ENCODE data around the gene GALNT2. TPM values are rescaled to one million over a fixed set of nuclear protein-coding genes. Genes with fewer than 3 reads are reported as not detected.
A peak's percentile ranks its signal among the peaks of the same experiment; 100 is the strongest.

Gene GALNT2
- total and polyA plus RNA-seq, 9 of the 15 experiments (the other 6 are each of a cell fraction or from before 2014, with no cell fraction given) = 1.6 to 106 (median 51.9) TPM

DNA sequence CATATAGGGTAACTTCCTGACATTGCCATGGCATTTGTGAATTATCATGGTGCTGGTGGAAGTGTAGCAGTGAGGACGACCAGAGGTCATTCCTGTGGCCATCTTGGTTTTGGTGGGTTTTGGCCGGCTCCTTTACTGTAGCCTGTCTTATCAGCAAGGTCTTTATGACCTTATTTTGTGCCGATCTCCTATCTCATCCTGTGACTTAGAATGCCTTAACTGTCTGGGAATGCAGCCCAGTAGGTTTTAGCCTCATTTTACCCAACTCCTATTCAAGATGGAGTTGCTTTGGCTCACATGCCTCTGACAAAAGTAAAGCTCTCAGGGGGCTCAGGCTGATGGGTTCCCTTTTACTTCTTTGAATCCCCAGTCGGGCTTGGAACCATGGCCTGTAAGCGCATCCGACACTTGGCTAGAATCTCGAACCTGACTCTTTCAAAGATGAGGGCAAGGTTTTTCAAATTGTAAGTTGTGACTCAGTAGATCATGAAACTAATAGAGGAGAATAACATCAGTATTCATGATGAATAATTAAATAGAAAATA, 85.0 kb downstream of the GALNT2 start (continued):
- TF ChIP-seq ETS2 (tag; IDR thresholded peaks at IDR 0.05; ENCODE audit: borderline replicate concordance, poor library complexity, severe bottlenecking) (peak; percentile 73), ZNF436 (CRISPR knock-in tag; IDR thresholded peaks at IDR 0.05) (no peak), PHB2 (IDR thresholded peaks at IDR 0.05; ENCODE audit: low read depth) (no peak), POU5F1 (IDR thresholded peaks at IDR 0.05; ENCODE audit: borderline replicate concordance, low read depth, low read length, partially characterized antibody) (no peak), POLR3A (IDR thresholded peaks at IDR 0.05; ENCODE audit: borderline replicate concordance, extremely low read depth, insufficient read depth, insufficient read length) (no peak), CBFB (CRISPR knock-in tag; IDR thresholded peaks at IDR 0.05) (no peak), IRF2 (CRISPR knock-in tag; IDR thresholded peaks at IDR 0.05) (no peak), SMARCC2 (IDR thresholded peaks at IDR 0.05; ENCODE audit: low read depth) (no peak), PRPF4 (IDR thresholded peaks at IDR 0.05; ENCODE audit: insufficient read depth, low read depth, low read length, poor library complexity, severe bottlenecking) (no peak)
- TF ChIP-seq, protein P1, sequence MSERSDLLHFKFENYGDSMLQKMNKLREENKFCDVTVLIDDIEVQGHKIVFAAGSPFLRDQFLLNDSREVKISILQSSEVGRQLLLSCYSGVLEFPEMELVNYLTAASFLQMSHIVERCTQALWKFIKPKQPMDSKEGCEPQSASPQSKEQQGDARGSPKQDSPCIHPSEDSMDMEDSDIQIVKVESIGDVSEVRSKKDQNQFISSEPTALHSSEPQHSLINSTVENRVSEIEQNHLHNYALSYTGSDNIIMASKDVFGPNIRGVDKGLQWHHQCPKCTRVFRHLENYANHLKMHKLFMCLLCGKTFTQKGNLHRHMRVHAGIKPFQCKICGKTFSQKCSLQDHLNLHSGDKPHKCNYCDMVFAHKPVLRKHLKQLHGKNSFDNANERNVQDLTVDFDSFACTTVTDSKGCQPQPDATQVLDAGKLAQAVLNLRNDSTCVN (CRISPR knock-in tag; IDR thresholded peaks at IDR 0.05) = peak; percentile 77; the same call in 1 of the 2 replicates
- TF ChIP-seq, protein P2, sequence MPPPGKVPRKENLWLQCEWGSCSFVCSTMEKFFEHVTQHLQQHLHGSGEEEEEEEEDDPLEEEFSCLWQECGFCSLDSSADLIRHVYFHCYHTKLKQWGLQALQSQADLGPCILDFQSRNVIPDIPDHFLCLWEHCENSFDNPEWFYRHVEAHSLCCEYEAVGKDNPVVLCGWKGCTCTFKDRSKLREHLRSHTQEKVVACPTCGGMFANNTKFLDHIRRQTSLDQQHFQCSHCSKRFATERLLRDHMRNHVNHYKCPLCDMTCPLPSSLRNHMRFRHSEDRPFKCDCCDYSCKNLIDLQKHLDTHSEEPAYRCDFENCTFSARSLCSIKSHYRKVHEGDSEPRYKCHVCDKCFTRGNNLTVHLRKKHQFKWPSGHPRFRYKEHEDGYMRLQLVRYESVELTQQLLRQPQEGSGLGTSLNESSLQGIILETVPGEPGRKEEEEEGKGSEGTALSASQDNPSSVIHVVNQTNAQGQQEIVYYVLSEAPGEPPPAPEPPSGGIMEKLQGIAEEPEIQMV (tag; conservative IDR thresholded peaks at IDR 0.05; ENCODE audit: low read depth) = peak; percentile 91
- TF ChIP-seq, protein P3, sequence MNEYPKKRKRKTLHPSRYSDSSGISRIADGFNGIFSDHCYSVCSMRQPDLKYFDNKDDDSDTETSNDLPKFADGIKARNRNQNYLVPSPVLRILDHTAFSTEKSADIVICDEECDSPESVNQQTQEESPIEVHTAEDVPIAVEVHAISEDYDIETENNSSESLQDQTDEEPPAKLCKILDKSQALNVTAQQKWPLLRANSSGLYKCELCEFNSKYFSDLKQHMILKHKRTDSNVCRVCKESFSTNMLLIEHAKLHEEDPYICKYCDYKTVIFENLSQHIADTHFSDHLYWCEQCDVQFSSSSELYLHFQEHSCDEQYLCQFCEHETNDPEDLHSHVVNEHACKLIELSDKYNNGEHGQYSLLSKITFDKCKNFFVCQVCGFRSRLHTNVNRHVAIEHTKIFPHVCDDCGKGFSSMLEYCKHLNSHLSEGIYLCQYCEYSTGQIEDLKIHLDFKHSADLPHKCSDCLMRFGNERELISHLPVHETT (CRISPR knock-in tag; conservative IDR thresholded peaks at IDR 0.05 in 1 of 2, IDR thresholded peaks at IDR 0.05 in 1 of 2) = peak in 1 of 2 experiments; percentile 97; a peak in 2 of 4 replicates
- TF ChIP-seq, protein P4, sequence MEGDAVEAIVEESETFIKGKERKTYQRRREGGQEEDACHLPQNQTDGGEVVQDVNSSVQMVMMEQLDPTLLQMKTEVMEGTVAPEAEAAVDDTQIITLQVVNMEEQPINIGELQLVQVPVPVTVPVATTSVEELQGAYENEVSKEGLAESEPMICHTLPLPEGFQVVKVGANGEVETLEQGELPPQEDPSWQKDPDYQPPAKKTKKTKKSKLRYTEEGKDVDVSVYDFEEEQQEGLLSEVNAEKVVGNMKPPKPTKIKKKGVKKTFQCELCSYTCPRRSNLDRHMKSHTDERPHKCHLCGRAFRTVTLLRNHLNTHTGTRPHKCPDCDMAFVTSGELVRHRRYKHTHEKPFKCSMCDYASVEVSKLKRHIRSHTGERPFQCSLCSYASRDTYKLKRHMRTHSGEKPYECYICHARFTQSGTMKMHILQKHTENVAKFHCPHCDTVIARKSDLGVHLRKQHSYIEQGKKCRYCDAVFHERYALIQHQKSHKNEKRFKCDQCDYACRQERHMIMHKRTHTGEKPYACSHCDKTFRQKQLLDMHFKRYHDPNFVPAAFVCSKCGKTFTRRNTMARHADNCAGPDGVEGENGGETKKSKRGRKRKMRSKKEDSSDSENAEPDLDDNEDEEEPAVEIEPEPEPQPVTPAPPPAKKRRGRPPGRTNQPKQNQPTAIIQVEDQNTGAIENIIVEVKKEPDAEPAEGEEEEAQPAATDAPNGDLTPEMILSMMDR (IDR thresholded peaks at IDR 0.05 in 2 of 3, conservative IDR thresholded peaks at IDR 0.05 in 1 of 3; ENCODE audit: insufficient read depth in 2 of 3, low read depth in 1 of 3, low read length in 3 of 3) = no peak
- TF ChIP-seq, protein P5, sequence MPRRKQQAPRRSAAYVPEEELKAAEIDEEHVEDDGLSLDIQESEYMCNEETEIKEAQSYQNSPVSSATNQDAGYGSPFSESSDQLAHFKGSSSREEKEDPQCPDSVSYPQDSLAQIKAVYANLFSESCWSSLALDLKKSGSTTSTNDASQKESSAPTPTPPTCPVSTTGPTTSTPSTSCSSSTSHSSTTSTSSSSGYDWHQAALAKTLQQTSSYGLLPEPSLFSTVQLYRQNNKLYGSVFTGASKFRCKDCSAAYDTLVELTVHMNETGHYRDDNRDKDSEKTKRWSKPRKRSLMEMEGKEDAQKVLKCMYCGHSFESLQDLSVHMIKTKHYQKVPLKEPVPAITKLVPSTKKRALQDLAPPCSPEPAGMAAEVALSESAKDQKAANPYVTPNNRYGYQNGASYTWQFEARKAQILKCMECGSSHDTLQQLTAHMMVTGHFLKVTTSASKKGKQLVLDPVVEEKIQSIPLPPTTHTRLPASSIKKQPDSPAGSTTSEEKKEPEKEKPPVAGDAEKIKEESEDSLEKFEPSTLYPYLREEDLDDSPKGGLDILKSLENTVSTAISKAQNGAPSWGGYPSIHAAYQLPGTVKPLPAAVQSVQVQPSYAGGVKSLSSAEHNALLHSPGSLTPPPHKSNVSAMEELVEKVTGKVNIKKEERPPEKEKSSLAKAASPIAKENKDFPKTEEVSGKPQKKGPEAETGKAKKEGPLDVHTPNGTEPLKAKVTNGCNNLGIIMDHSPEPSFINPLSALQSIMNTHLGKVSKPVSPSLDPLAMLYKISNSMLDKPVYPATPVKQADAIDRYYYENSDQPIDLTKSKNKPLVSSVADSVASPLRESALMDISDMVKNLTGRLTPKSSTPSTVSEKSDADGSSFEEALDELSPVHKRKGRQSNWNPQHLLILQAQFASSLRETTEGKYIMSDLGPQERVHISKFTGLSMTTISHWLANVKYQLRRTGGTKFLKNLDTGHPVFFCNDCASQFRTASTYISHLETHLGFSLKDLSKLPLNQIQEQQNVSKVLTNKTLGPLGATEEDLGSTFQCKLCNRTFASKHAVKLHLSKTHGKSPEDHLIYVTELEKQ (CRISPR knock-in tag; IDR thresholded peaks at IDR 0.05) = peak; percentile 96

Measured in K562 (cell line).